Neural crest cell (in vitro differentiated cells): ENCODE data around the gene HMX3. TPM values are rescaled to one million over a fixed set of nuclear protein-coding genes. Genes with fewer than 3 reads are reported as not detected.

Experiments used
- DNase-seq: peaks from one replicate; pipeline ENCODE4 v3.0.0; 2021; ENCODE audit warnings: low read depth, mixed read lengths, low spot score
- H3K27ac Mint-ChIP-seq: one replicate; pipeline ENCODE4 v1.8.0; 2021; ENCODE audit warnings: mild to moderate bottlenecking, mixed read lengths; ENCODE audit not compliant: unreplicated experiment
- H3K27me3 Mint-ChIP-seq: 2 replicates; pipeline ENCODE4 v1.8.0; 2021; ENCODE audit warnings: low read depth, mild to moderate bottlenecking, mixed read lengths
- H3K36me3 Mint-ChIP-seq: 2 replicates; pipeline ENCODE4 v1.8.0; 2021; ENCODE audit warnings: low read depth, mild to moderate bottlenecking, mixed read lengths
- H3K4me1 Mint-ChIP-seq: 2 replicates; pipeline ENCODE4 v1.8.0; 2021; ENCODE audit warnings: mixed read lengths
- H3K4me3 Mint-ChIP-seq: one replicate; pipeline ENCODE4 v1.8.0; 2021; ENCODE audit warnings: mild to moderate bottlenecking, mixed read lengths
- H3K9me3 Mint-ChIP-seq: 2 replicates; pipeline ENCODE4 v1.8.0; 2021; ENCODE audit warnings: mixed read lengths
- CTCF ChIP-seq: fragments of 200-600 bp; sonication (generic); conservative IDR thresholded peaks from 2 replicates; pipeline ENCODE4 v1.5.0; 2021; ENCODE audit warnings: antibody characterized with exemption, mild to moderate bottlenecking
- total RNA-seq: library from RNA; stranded (reverse); gene quantifications from 2 replicates; pipeline ENCODE4 v1.2.1, GENCODE V29; 2021

The HMX3 gene
- total RNA-seq, 1 donor from 2014 or later: not detected

GRCh38 chr10:123126246-123126645, 9.5 kb upstream of the HMX3 start:
- no peak overlapping the region for H3K27ac Mint-ChIP-seq
- H3K4me1 Mint-ChIP-seq: no peaks in the 10 kb centered on the region

GRCh38 chr10:123129618-123130271, 6.0 kb upstream of the HMX3 start:
- DNase-seq: no peak
- Mint-ChIP-seq H3K27ac (no peak overlapping the region), H3K9me3 (no peaks in the 10 kb centered on the region), H3K4me1 (peaks cover 20% of the 10 kb centered on the region), H3K36me3 (no peaks in the 10 kb centered on the region), H3K27me3 (peaks cover 99% of the 10 kb centered on the region), H3K4me3 (no peak overlapping the region)
- no peak for TF ChIP-seq CTCF

More at GRCh38 chr10:123126246-123126645, 9.5 kb upstream of the HMX3 start:
- DNase-seq: no peak
- Mint-ChIP-seq H3K36me3 (no peaks in the 10 kb centered on the region), H3K9me3 (no peaks in the 10 kb centered on the region), H3K4me3 (no peak overlapping the region), H3K27me3 (peaks cover 91% of the 10 kb centered on the region)
- TF ChIP-seq CTCF: no peak

GRCh38 chr10:123132576-123133477, 2.9 kb upstream of the HMX3 start:
- peak overlapping the region; percentile 83 for H3K4me3 Mint-ChIP-seq
- TF ChIP-seq CTCF: peak; percentile 95
- H3K27me3 Mint-ChIP-seq: peaks cover 96% of the 10 kb centered on the region
- DNase-seq: peak; percentile 96
- peaks cover 24% of the 10 kb centered on the region for H3K4me1 Mint-ChIP-seq
- H3K27ac Mint-ChIP-seq: no peak overlapping the region
- no peaks in the 10 kb centered on the region for H3K36me3 Mint-ChIP-seq
- H3K9me3 Mint-ChIP-seq: no peaks in the 10 kb centered on the region

GRCh38 chr10:123133541-123134342, 2.0 kb upstream of the HMX3 start:
- DNase-seq: no peak
- Mint-ChIP-seq H3K9me3 (no peaks in the 10 kb centered on the region), H3K4me1 (peaks cover 24% of the 10 kb centered on the region), H3K27ac (no peak overlapping the region), H3K36me3 (no peaks in the 10 kb centered on the region), H3K4me3 (peak overlapping the region; percentile 34), H3K27me3 (peaks cover 96% of the 10 kb centered on the region)
- no peak for TF ChIP-seq CTCF

DNA sequence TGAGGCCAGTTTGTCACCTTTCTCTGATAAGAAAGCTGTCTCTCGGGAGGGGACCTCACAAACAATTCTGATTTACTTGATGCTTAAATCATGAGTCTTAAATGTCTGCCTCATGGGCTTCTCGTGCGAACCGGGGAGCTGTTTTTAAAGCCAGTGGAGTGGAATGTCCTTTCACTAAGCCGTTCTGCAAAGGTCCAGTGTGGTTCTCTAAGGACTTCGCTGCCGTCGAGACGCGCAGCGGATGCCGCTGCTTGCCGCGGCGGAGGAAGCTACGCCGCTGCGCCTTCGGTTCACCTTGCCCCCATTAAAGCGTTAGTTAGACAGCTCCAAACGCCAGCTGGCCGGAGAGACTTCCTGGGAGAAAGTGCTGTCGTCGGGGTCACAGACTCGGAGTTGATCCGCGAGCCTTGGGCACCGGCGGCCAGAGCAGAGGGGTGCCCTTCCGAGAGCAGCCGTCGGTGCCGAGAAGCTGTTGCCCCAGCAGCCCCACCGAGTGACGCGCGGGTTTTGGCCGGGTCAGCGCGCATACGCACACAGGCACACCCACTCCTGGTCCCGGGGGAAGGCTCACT, 1.3 kb upstream of the HMX3 start:
- Mint-ChIP-seq H3K4me1 (peaks cover 29% of the 10 kb centered on the region), H3K36me3 (no peaks in the 10 kb centered on the region), H3K9me3 (no peaks in the 10 kb centered on the region), H3K27me3 (peaks cover 96% of the 10 kb centered on the region), H3K27ac (no peak overlapping the region), H3K4me3 (peak overlapping the region; percentile 49)
- no peak for TF ChIP-seq CTCF
- DNase-seq: no peak
